B cell (primary cell): ENCODE data around the gene ATXN2. TPM values are rescaled to one million over a fixed set of nuclear protein-coding genes. Genes with fewer than 3 reads are reported as not detected.
"Not testable (repeated sequence)": the region's sequence is repeated elsewhere in the genome, so short reads cannot be mapped to it uniquely, and the experiment has no call there.

Experiments
- ATAC-seq: fragments of 200-7000 bp; cut with Tn5 transposase; one replicate; pipeline ENCODE4 v1.10.0; 2021; ENCODE audit warnings: low read depth, mild to moderate bottlenecking, moderate number of reproducible peaks, moderate library complexity
- CTCF ChIA-PET: fragments of 350-600 bp; sonication (Branson Sonifier 250); formaldehyde crosslinking; loops from one replicate; lab custom pipeline; 2021; ENCODE audit warnings: antibody characterized with exemption, inconsistent platforms; lab: Charles Lee
- POLR2A ChIA-PET: fragments of 350-600 bp; sonication (Branson Sonifier 250); formaldehyde crosslinking; loops from one replicate; lab custom pipeline; 2021; ENCODE audit warnings: antibody characterized with exemption; lab: Charles Lee
- DNase-seq: peaks from one replicate; pipeline ENCODE4 v3.0.0; 2013
- H2AFZ ChIP-seq: 2 replicates; pipeline ENCODE4 v1.6.1; 2012; ENCODE audit warnings: mild to moderate bottlenecking, low read depth, low read length; ENCODE audit not compliant: insufficient read depth, poor library complexity, severe bottlenecking
- H3K27ac ChIP-seq, 2 donors: 1 replicate in 1 of 2; 2 replicates in 1 of 2; pipeline ENCODE4 v1.5.1; 2012 to 2013; ENCODE audit warnings: low read length in 2 of 2, mild to moderate bottlenecking in 2 of 2, moderate library complexity in 1 of 2
- H3K27me3 ChIP-seq, 4 experiments: fragments of 200-600 bp in 1 of 4; sonication (generic) in 1 of 4; replicated peaks in 1 of 4; 1 replicate in 2 of 4; 2 replicates in 2 of 4; pipeline versions ENCODE4 v1.6.1 to v1.7.0; 2013 to 2016; ENCODE audit warnings: low read length in 3 of 4, mild to moderate bottlenecking in 2 of 4, mixed read lengths in 1 of 4, moderate library complexity in 1 of 4; ENCODE audit not compliant: insufficient read depth in 4 of 4, control insufficient read depth in 3 of 4; ENCODE audit errors: control extremely low read depth in 1 of 4
- H3K36me3 ChIP-seq, 2 experiments: replicated peaks in 1 of 2; 1 replicate in 1 of 2; 2 replicates in 1 of 2; pipeline versions ENCODE4 v1.6.1 to v1.7.1; 2013; ENCODE audit warnings: low read length in 1 of 2; ENCODE audit not compliant: insufficient read depth in 2 of 2, control insufficient read depth in 1 of 2; ENCODE audit errors: control extremely low read depth in 1 of 2, extremely low read depth in 1 of 2
- H3K4me1 ChIP-seq, 2 donors: fragments of 200-600 bp in 1 of 2; sonication (generic) in 1 of 2; 1 replicate in 1 of 2; 2 replicates in 1 of 2; pipeline versions ENCODE4 v1.5.1 to v1.6.1; 2013 to 2017; ENCODE audit warnings: low read length in 2 of 2; ENCODE audit not compliant: control insufficient read depth in 2 of 2, insufficient read depth in 2 of 2
- H3K4me2 ChIP-seq: replicated peaks from 2 replicates; pipeline ENCODE3; 2012; ENCODE audit warnings: mild to moderate bottlenecking, low read depth, low read length; ENCODE audit not compliant: poor library complexity, severe bottlenecking
- H3K4me3 ChIP-seq, 5 experiments: fragments of 200-600 bp in 1 of 5; sonication (generic) in 1 of 5; 1 replicate in 3 of 5; 2 replicates in 2 of 5; pipeline versions ENCODE4 v1.5.1 to v1.7.0; 2011 to 2016; ENCODE audit warnings: low read length in 4 of 5, mild to moderate bottlenecking in 4 of 5, low read depth in 2 of 5, control low read depth in 1 of 5, moderate library complexity in 1 of 5; ENCODE audit not compliant: insufficient read depth in 1 of 5; ENCODE audit errors: control extremely low read depth in 1 of 5, extremely low read depth in 1 of 5
- H3K79me2 ChIP-seq: fragments of 200-600 bp; sonication (generic); one replicate; pipeline ENCODE4 v1.6.0; 2016; ENCODE audit warnings: low read length; ENCODE audit not compliant: control insufficient read depth, insufficient read depth
- H3K9ac ChIP-seq: fragments of 200-600 bp; sonication (generic); 2 replicates; pipeline ENCODE4 v1.6.1; 2017; ENCODE audit warnings: mild to moderate bottlenecking, low read length, moderate library complexity
- H3K9me3 ChIP-seq, 3 donors: one replicate each; pipeline versions ENCODE4 v1.6.1 to v1.7.1; 2013; ENCODE audit warnings: low read length in 2 of 3; ENCODE audit not compliant: control insufficient read depth in 2 of 3, insufficient read depth in 1 of 3; ENCODE audit errors: control extremely low read depth in 1 of 3
- H4K20me1 ChIP-seq: 2 replicates; pipeline ENCODE4 v1.6.0; 2012; ENCODE audit warnings: mild to moderate bottlenecking, low read length; ENCODE audit not compliant: insufficient read depth, control insufficient read depth, poor library complexity, severe bottlenecking
- H3K27ac Mint-ChIP-seq: one replicate; pipeline ENCODE4 v1.8.0; 2021; ENCODE audit warnings: mixed read lengths
- H3K27me3 Mint-ChIP-seq: one replicate; pipeline ENCODE4 v1.8.0; 2021; ENCODE audit warnings: mixed read lengths
- H3K4me1 Mint-ChIP-seq: one replicate; pipeline ENCODE4 v1.8.0; 2021; ENCODE audit warnings: mixed read lengths
- H3K4me3 Mint-ChIP-seq: one replicate; pipeline ENCODE4 v1.8.0; 2021; ENCODE audit warnings: mixed read lengths
- H3K9me3 Mint-ChIP-seq: one replicate; pipeline ENCODE4 v1.8.0; 2022; ENCODE audit warnings: mixed read lengths; ENCODE audit not compliant: insufficient read depth
- EZH2 ChIP-seq: IDR thresholded peaks from 2 replicates; pipeline ENCODE4 v1.6.1; 2012; ENCODE audit warnings: borderline replicate concordance, low read depth, mild to moderate bottlenecking, moderate library complexity, low read length; ENCODE audit not compliant: insufficient read depth, poor library complexity, severe bottlenecking
- WGBS: methylation state at CpG from one replicate; pipeline ENCODE4 v1.1.5; 2013; ENCODE audit warnings: missing lambda C conversion rate; ENCODE audit not compliant: insufficient coverage; 5-methylcytosine and 5-hydroxymethylcytosine counted together
- intact Hi-C: fragments of 100-400 bp; cut with micrococcal nuclease; formaldehyde crosslinking; loops from one replicate; pipeline ENCODE4 v1.10.0; 2022
- polyA plus RNA-seq: library from polyadenylated mRNA; depleted of rRNA; stranded (reverse); fragments of >200 nt; gene quantifications from 2 replicates; pipeline ENCODE4 v1.2.3, GENCODE V29; 2012
- small RNA-seq: library from RNA; depleted of rRNA; stranded (forward); fragments of <200 nt; gene quantifications from one replicate; pipeline ENCODE3, GENCODE V24; 2012; ENCODE audit warnings: low replicate concordance, low read depth; ENCODE audit not compliant: insufficient read length
- total RNA-seq, 2 donors: library from RNA; stranded (reverse); fragments of 120-200 nt in 1 of 2; gene quantifications; 1 replicate in 1 of 2; 2 replicates in 1 of 2; pipeline versions ENCODE4 v1.2.3 to v1.2.4, GENCODE V29; 2013 to 2022
- TF ChIP-seq, protein P1 (sequence below): fragments of 200-600 bp; IDR thresholded peaks from one replicate; pipeline ENCODE4 v1.8.0; 2022; ENCODE audit warnings: antibody characterized with exemption, mild to moderate bottlenecking

The ATXN2 gene
- total and polyA plus RNA-seq, 2 donors (not counting 1 experiment from before 2014, with no cell fraction given): 28.2 to 83.8 TPM

DNA sequence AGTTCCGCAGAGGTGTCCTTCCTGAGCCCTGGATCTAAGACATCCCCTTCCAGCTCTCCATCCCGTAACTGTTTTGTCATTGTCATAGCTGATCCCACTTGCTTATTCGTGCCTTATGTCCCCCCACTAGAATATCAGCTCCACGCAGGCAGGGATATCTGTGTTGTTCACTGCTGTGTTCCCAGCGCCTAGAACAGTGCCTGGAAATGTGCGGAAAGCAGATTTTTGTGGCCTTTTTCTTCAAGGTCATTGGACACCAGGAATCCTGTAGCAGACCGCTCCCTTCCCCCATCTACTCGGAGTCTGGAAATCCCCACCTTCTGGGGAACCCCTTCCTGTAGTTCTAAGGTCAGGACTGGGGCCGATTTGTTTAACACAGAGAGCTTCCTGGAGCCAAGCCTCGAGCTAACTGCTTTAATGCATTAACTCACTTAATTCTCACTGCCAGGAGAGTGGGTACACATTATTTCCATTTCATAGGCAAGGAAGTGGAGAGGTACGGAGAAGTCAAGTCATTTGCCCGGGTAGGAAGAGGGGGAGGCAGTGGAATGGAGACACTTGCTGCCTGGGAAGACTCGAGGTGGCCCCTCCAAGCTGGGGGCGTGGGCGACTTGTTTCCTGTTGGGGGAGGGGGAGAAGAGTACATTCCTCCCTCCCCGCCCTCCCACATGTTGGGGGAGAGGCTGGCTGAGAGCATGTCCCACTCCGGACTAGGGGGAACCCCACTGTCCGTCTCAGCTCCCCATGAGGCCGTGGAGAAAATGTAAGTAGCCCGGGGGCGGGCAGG is 194.6 kb downstream of the ATXN2 start:
- ChIA-PET CTCF (interaction anchor here (0.9 to 22.7 kb wide), 9 partner anchors 7 to 282 kb away, joined by 3 to 1472 read pairs (median 4); partner anchors contain the start of genes ACAD10 and BRAP), POLR2A (interaction anchor here (0.6 to 1.9 kb wide), 10 partner anchors 11 to 72 kb away, joined by 3 to 8 read pairs (median 3); no protein-coding TSS in a partner anchor)
- H3K27me3 ChIP-seq: no peaks in the 10 kb centered on the region
- Mint-ChIP-seq H3K4me3 (peak overlapping the region; percentile 85), H3K27ac (peak overlapping the region; percentile 84), H3K27me3 (no peaks in the 10 kb centered on the region), H3K4me1 (peaks cover 57% of the 10 kb centered on the region), H3K9me3 (no peaks in the 10 kb centered on the region)
- peak overlapping the region; percentile 97 for H3K9ac ChIP-seq
- H3K27ac ChIP-seq: peak overlapping the region; percentile 73 to 97
- DNase-seq: peak; percentile 81
- intact Hi-C loops: loop anchor here (1.0 to 5.0 kb wide), 4 partner anchors 31 to 358 kb away; no protein-coding TSS in a partner anchor
- peaks cover 50 to 64% of the 10 kb centered on the region in 2 donors for H3K4me1 ChIP-seq
- H3K36me3 ChIP-seq: no peaks in the 10 kb centered on the region
- WGBS: 36% methylated on average over 14 of the region's 21 CpGs
- no peak for TF ChIP-seq EZH2
- TF ChIP-seq, protein P1, sequence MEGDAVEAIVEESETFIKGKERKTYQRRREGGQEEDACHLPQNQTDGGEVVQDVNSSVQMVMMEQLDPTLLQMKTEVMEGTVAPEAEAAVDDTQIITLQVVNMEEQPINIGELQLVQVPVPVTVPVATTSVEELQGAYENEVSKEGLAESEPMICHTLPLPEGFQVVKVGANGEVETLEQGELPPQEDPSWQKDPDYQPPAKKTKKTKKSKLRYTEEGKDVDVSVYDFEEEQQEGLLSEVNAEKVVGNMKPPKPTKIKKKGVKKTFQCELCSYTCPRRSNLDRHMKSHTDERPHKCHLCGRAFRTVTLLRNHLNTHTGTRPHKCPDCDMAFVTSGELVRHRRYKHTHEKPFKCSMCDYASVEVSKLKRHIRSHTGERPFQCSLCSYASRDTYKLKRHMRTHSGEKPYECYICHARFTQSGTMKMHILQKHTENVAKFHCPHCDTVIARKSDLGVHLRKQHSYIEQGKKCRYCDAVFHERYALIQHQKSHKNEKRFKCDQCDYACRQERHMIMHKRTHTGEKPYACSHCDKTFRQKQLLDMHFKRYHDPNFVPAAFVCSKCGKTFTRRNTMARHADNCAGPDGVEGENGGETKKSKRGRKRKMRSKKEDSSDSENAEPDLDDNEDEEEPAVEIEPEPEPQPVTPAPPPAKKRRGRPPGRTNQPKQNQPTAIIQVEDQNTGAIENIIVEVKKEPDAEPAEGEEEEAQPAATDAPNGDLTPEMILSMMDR: no peak
- no peak for ATAC-seq
- H3K4me2 ChIP-seq: peak overlapping the region; percentile 95
- H3K4me3 ChIP-seq: peak overlapping the region; percentile 5 to 94 (median 58)
- H3K9me3 ChIP-seq: no peaks in the 10 kb centered on the region
- H2AFZ ChIP-seq: peak overlapping the region; percentile 56
- peaks cover 37% of the 10 kb centered on the region for H3K79me2 ChIP-seq
- peaks cover 33% of the 10 kb centered on the region for H4K20me1 ChIP-seq

- ChIA-PET POLR2A (interaction anchor here (0.7 to 1.4 kb wide), 3 partner anchors 35 to 49 kb away, joined by 4 to 14 read pairs (median 6); no protein-coding TSS in a partner anchor), CTCF (interaction anchor here (0.7 to 22.7 kb wide), 6 partner anchors 10 to 127 kb away, joined by 3 to 1472 read pairs (median 4); no protein-coding TSS in a partner anchor)
- H3K9me3 Mint-ChIP-seq, H3K27me3 ChIP-seq, intact Hi-C loops, H3K4me3 ChIP-seq, H3K9ac ChIP-seq, ATAC-seq, H3K9me3 ChIP-seq, H3K27ac Mint-ChIP-seq, H3K36me3 ChIP-seq, DNase-seq, H3K27me3 Mint-ChIP-seq: not testable (repeated sequence)
- Histone ChIP-seq H2AFZ (peak overlapping the region; percentile 80), H3K4me1 (peaks cover 32 to 54% of the 10 kb centered on the region in 2 donors), H3K4me2 (peak overlapping the region; percentile 95), H4K20me1 (peaks cover 12% of the 10 kb centered on the region), H3K79me2 (peaks cover 16% of the 10 kb centered on the region), H3K27ac (peak overlapping the region in 1 of 2 donors; percentile 97)
- peaks cover 47% of the 10 kb centered on the region for H3K4me1 Mint-ChIP-seq
- no CpG with 5 or more reads among the region's 9 CpGs for WGBS
- H3K4me3 Mint-ChIP-seq: peak overlapping the region; percentile 85
Observed at GRCh38 chr12:111402490-111402824, 196.7 kb downstream of the ATXN2 start.

Small RNA genes lying within 50 kb of the gene (small RNA-seq; reads per million reads assigned to genes)
- gene RF00066: not detected

Other genes with a start within 250 kb of the ATXN2 start
- gene PHETA1, start 230.2 kb downstream of the ATXN2 start, total RNA-seq: 9.4 and 12.1 TPM in 2 replicates
- 7.3 and 7.4 TPM in 2 replicates for gene PHETA1, start 230.2 kb downstream of the ATXN2 start, polyA plus RNA-seq
- 68.5 and 69.4 TPM in 2 replicates for gene SH2B3, start 193.4 kb downstream of the ATXN2 start, total RNA-seq
- gene SH2B3, start 193.4 kb downstream of the ATXN2 start, polyA plus RNA-seq: 21.9 and 27.3 TPM in 2 replicates
- 25.3 and 25.7 TPM in 2 replicates for gene BRAP, start 86.6 kb upstream of the ATXN2 start, total RNA-seq
- gene BRAP, start 86.6 kb upstream of the ATXN2 start, polyA plus RNA-seq: 10.4 and 11.7 TPM in 2 replicates
- 48.6 and 55.3 TPM in 2 replicates for gene ACAD10, start 86.7 kb upstream of the ATXN2 start, total RNA-seq
- gene ACAD10, start 86.7 kb upstream of the ATXN2 start, polyA plus RNA-seq: 38.1 and 40.0 TPM in 2 replicates
- gene ALDH2, start 167.6 kb upstream of the ATXN2 start, total RNA-seq: 22.3 TPM in 2 replicates
- 7.0 and 10.3 TPM in 2 replicates for gene ALDH2, start 167.6 kb upstream of the ATXN2 start, polyA plus RNA-seq
- 64.4 and 73.1 TPM in 2 replicates for gene MAPKAPK5, start 242.9 kb upstream of the ATXN2 start, total RNA-seq
- 60.2 and 69.0 TPM in 2 replicates for gene MAPKAPK5, start 242.9 kb upstream of the ATXN2 start, polyA plus RNA-seq